GM19023 (cell line): Measurements from ENCODE around the gene NHSL1.

Source experiments
- ATAC-seq: cut with Tn5 transposase; IDR thresholded peaks from one replicate; pipeline ENCODE4 v1.9.1; 2021; ENCODE audit warnings: mild to moderate bottlenecking, moderate library complexity; ENCODE audit not compliant: unreplicated experiment

The NHSL1 gene

GRCh38 chr6:138377042-138377441 is 122.3 kb downstream of the NHSL1 start:
- ATAC-seq, result no peak

GRCh38 chr6:138374815-138375214 is 124.5 kb downstream of the NHSL1 start:
- ATAC-seq, result no peak

GRCh38 chr6:138374230-138374629 is 125.1 kb downstream of the NHSL1 start:
- ATAC-seq, result no peak

GRCh38 chr6:138372711-138373463 is 126.4 kb downstream of the NHSL1 start:
- no peak for ATAC-seq
